Heart left ventricle (tissue), 16 donors: ENCODE measurements around the gene SLC25A13. TPM values are rescaled to one million over a fixed set of nuclear protein-coding genes. Genes with fewer than 3 reads are reported as not detected.

Experiments
- ATAC-seq, 4 donors: fragments of 200-7000 bp; cut with Tn5 transposase; one replicate each; pipeline ENCODE4 v1.9.1; 2020 to 2022; ENCODE audit warnings: moderate library complexity in 4 of 4, mild to moderate bottlenecking in 3 of 4, moderate number of reproducible peaks in 1 of 4
- DNase-seq, 5 donors: peaks; one replicate each; pipeline ENCODE4 v3.0.0-alpha.2; 2020
- H3K27ac ChIP-seq, 12 donors: fragments of 200-600 bp; sonication (generic) in 4 of 12; one replicate each; pipeline versions ENCODE4 v1.5.0 to v1.8.0; 2016 to 2022; ENCODE audit warnings: mild to moderate bottlenecking in 2 of 12
- H3K27me3 ChIP-seq, 9 donors: fragments of 200-600 bp; sonication (generic) in 2 of 9; one replicate each; pipeline versions ENCODE4 v1.5.1 to v1.8.0; 2016 to 2022; ENCODE audit warnings: mild to moderate bottlenecking in 3 of 9
- H3K36me3 ChIP-seq, 9 donors: fragments of 200-600 bp; sonication (generic) in 2 of 9; one replicate each; pipeline versions ENCODE4 v1.5.0 to v1.8.0; 2018 to 2022; ENCODE audit warnings: mild to moderate bottlenecking in 2 of 9
- H3K4me1 ChIP-seq, 12 donors: fragments of 200-600 bp; sonication (generic) in 4 of 12; one replicate each; pipeline versions ENCODE4 v1.5.0 to v1.8.0; 2016 to 2022; ENCODE audit warnings: mild to moderate bottlenecking in 3 of 12
- H3K4me3 ChIP-seq, 12 donors: fragments of 200-600 bp; sonication (generic) in 4 of 12; one replicate each; pipeline versions ENCODE4 v1.5.0 to v1.8.0; 2017 to 2022; ENCODE audit warnings: mild to moderate bottlenecking in 9 of 12, moderate library complexity in 4 of 12
- H3K9me3 ChIP-seq, 12 donors: fragments of 200-600 bp; sonication (generic) in 4 of 12; one replicate each; pipeline versions ENCODE4 v1.5.0 to v1.8.0; 2016 to 2022; ENCODE audit warnings: mild to moderate bottlenecking in 1 of 12
- POLR2A ChIP-seq, 2 donors: fragments of 450-650 bp; IDR thresholded peaks; one replicate each; pipeline ENCODE4 v1.6.1; 2017; ENCODE audit warnings: antibody characterized with exemption in 2 of 2, mild to moderate bottlenecking in 2 of 2, moderate library complexity in 2 of 2
- WGBS, 4 donors: extraction: QIAGEN DNeasy Blood & Tissue Kit in 2 of 4; methylation state at CpG; one replicate each; pipeline versions ENCODE4 v1.1.5 to v1.1.7; 2013 to 2018; 5-methylcytosine and 5-hydroxymethylcytosine counted together
- intact Hi-C, 10 donors: fragments of 100-400 bp; cut with DNase I; formaldehyde crosslinking; loops; one replicate each; pipeline versions ENCODE4 v1.11.1 to v1.14.2; 2022
- polyA plus RNA-seq, 2 donors: library from polyadenylated mRNA; stranded (reverse); fragments of 200-250 nt; gene quantifications; one replicate each; pipeline ENCODE4 v1.2.3, GENCODE V29; 2013
- total RNA-seq, 9 donors: library from RNA; depleted of rRNA in 2 of 9; stranded (reverse); fragments of >200 nt in 2 of 9; fragmentation: NEBNext Ultra II Directional in 3 of 9; extraction: Animal tissue kit (Norgen Biotek cat#: 25700) in 3 of 9; gene quantifications; one replicate each; pipeline versions ENCODE4 v1.1.0 to v1.2.4, GENCODE V29; 2016 to 2023
- TF ChIP-seq, protein P1 (sequence below), 12 donors: fragments of 200-600 bp; sonication (generic) in 4 of 12; IDR thresholded peaks; one replicate each; pipeline versions ENCODE4 v1.5.0 to v1.8.0; 2018 to 2022; ENCODE audit warnings: antibody characterized with exemption in 12 of 12, mild to moderate bottlenecking in 5 of 12
- donor health status: ischemic (EF 13 %, LVEDD 7.1; RV severe dilation, severe dysfunction).
- donor health status: healthy with polysubstance abuse.
- donor health status: DM: no; HTN: yes; CAD: no.
- donor health status: DM: no; HTN: no; CAD: no.
- donor health status: ischemic (EF 25% LVEDD 6.9; RV normal size, moderate dysfunction).
- donor health status: ischemic (EF 25% LVEDD 5.7; RV mildly dilated, moderate dysfunction).
- donor health status: healthy.
- donor health status: DM: yes; HTN: yes; CAD: no.
- donor health status: ischemic (EF 35%, LVEDD 5.7; RV mildly dilated, moderate dysfunction).
- donor health status: nonischemic (EF 11% LVEDD 7.7; RV severe dilation, severe dysfunction).
- donor health status: DM: yes; HTN: yes; CAD: no.
- donor health status: PGD.
- donor health status: ischemic (EF 29% LVEDD 5.4; RV normal size, mild dysfunction).
- donor health status: nonischemic (EF 23%, LVEDD 6.1; RV moderate dilation, normal function).

The SLC25A13 gene
- total and polyA plus RNA-seq, 11 donors, result 3.7 to 17.9 (median 11.4) TPM

DNA sequence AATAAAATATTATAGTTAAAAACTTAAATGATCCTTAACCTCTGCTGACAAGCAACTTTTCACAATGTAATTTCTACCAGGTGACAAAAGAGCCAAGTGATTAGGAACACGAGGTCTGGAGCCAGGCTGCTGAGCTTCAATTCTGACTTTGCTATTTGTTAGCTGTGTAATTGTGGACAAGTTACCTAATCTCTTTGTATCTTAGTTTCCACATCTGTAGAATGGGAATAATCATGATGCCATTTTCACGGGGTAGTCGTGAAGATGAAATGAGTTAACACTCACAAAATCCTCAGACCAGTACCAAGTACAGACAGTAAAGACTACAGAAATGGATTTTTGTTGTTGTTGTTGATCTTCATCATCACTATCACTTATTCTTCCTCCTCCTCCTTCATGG, 144.5 kb downstream of the SLC25A13 start:
- Histone ChIP-seq H3K4me1 (no peaks in the 10 kb centered on the region), H3K27ac (no peak overlapping the region), H3K9me3 (no peaks in the 10 kb centered on the region), H3K27me3 (no peaks in the 10 kb centered on the region), H3K36me3 (peaks cover 0 to 83% (median 41%) of the 10 kb centered on the region in 9 donors), H3K4me3 (no peak overlapping the region)
- ATAC-seq (no peak), DNase-seq (no peak)
- intact Hi-C loops, result loop anchor here in 1 of 10 donors (10.0 kb wide), 1 partner anchor 147 kb away; the partner anchor contains the start of gene SLC25A13
- 89 to 97% (median 91%) methylated on average over 3 of the region's 3 CpGs for WGBS, 4 donors
- no peak for TF ChIP-seq POLR2A (IDR thresholded peaks at IDR 0.05)
- TF ChIP-seq, protein P1, sequence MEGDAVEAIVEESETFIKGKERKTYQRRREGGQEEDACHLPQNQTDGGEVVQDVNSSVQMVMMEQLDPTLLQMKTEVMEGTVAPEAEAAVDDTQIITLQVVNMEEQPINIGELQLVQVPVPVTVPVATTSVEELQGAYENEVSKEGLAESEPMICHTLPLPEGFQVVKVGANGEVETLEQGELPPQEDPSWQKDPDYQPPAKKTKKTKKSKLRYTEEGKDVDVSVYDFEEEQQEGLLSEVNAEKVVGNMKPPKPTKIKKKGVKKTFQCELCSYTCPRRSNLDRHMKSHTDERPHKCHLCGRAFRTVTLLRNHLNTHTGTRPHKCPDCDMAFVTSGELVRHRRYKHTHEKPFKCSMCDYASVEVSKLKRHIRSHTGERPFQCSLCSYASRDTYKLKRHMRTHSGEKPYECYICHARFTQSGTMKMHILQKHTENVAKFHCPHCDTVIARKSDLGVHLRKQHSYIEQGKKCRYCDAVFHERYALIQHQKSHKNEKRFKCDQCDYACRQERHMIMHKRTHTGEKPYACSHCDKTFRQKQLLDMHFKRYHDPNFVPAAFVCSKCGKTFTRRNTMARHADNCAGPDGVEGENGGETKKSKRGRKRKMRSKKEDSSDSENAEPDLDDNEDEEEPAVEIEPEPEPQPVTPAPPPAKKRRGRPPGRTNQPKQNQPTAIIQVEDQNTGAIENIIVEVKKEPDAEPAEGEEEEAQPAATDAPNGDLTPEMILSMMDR (IDR thresholded peaks at IDR 0.05), result no peak

DNA sequence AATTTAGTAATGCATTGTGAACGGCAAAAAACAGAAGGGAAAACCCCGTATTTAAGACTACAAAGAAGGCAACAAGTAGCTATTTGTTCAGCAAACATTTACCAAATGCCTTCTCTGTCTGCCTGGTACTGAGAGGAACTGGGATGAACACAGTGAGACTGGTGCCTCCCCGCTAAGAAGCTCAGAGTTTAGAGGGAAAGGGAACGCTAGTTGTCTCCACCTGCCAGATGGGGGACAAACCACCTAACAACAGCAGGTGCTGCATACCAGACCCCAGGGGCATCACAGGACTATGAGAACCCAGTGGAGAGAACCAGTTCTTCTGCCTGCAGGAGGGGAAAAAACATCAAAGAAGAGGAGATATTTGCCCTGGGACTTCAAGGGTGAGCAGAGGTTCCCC, 147.1 kb downstream of the SLC25A13 start:
- Histone ChIP-seq H3K9me3 (no peaks in the 10 kb centered on the region), H3K4me3 (no peak overlapping the region), H3K27me3 (no peaks in the 10 kb centered on the region), H3K4me1 (no peaks in the 10 kb centered on the region), H3K36me3 (peaks cover 0 to 85% (median 56%) of the 10 kb centered on the region in 9 donors), H3K27ac (no peak overlapping the region)
- intact Hi-C loops, result loop anchor here in 1 of 10 donors (10.0 kb wide), 1 partner anchor 150 kb away; the partner anchor contains the start of gene SLC25A13
- DNase-seq (no peak), ATAC-seq (no peak)
- WGBS, 4 donors, result 94 to 97% (median 96%) methylated on average over 4 of the region's 4 CpGs
- no peak for TF ChIP-seq POLR2A (IDR thresholded peaks at IDR 0.05)
- TF ChIP-seq, protein P1 (IDR thresholded peaks at IDR 0.05), result no peak

DNA sequence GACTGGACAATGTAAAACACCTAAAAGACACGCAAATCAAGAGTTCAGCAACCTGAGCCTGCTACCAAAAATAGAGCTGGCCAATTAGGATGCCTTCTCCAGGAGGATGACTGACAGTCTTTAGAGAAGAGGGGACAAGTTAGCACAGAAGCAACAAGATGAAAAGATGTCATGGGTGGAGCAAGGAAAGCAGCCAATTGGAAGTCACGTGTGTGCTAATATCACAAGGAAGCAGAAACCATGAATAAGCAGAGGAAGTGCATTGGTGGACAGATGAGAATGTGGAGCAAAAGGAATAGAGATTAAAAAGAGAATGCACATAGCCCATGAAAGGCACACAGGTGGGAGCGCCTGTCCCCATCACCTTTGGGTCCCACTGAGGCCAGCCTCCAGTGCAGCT, 148.1 kb downstream of the SLC25A13 start:
- no peaks in the 10 kb centered on the region for H3K27me3 ChIP-seq
- no peak overlapping the region for H3K4me3 ChIP-seq
- H3K9me3 ChIP-seq, result no peaks in the 10 kb centered on the region
- DNase-seq (no peak), ATAC-seq (no peak)
- TF ChIP-seq, protein P1 (IDR thresholded peaks at IDR 0.05), result no peak
- TF ChIP-seq POLR2A (IDR thresholded peaks at IDR 0.05), result no peak
- H3K27ac ChIP-seq, result no peak overlapping the region
- H3K36me3 ChIP-seq, result peaks cover 0 to 88% (median 56%) of the 10 kb centered on the region in 9 donors
- no peaks in the 10 kb centered on the region for H3K4me1 ChIP-seq
- intact Hi-C loops, result loop anchor here in 1 of 10 donors (10.0 kb wide), 1 partner anchor 151 kb away; the partner anchor contains the start of gene SLC25A13
- 88 to 93% (median 90%) methylated on average over 3 of the region's 3 CpGs for WGBS, 4 donors

DNA sequence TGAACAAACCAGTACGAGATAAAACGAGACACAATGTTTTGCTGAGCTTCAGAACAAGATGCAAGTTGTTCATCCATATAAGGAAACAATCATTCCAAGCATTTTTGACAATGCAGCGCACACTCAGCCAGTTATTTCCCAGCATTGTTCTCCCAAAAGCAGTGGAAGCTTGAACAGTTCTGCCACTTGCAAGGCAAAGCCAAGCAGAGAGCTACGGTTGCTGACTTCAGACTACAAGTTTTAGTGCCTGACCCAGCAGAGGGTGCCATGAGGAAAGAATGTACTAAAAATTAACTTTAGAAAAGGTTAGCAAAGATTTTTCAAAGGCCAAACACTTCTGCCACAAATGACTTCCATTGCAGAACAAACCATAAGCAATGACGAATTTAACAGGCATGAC, 152.5 kb downstream of the SLC25A13 start:
- no peak overlapping the region for H3K4me3 ChIP-seq
- intact Hi-C loops, result no loop called here
- no peaks in the 10 kb centered on the region for H3K9me3 ChIP-seq
- H3K27me3 ChIP-seq, result no peaks in the 10 kb centered on the region
- peaks cover 0 to 92% (median 46%) of the 10 kb centered on the region in 9 donors for H3K36me3 ChIP-seq
- TF ChIP-seq POLR2A (IDR thresholded peaks at IDR 0.05), result no peak
- TF ChIP-seq, protein P1 (IDR thresholded peaks at IDR 0.05), result peak in 1 of 12 donors; percentile 9
- DNase-seq, result no peak
- no peak for ATAC-seq
- 64 to 82% (median 78%) methylated on average over 5 of the region's 5 CpGs for WGBS, 4 donors
- H3K4me1 ChIP-seq, result no peaks in the 10 kb centered on the region
- H3K27ac ChIP-seq, result no peak overlapping the region
